Stimulated activated CD8-positive, alpha-beta memory T cell treated with anti-CD3 and anti-CD28 coated beads, Interleukin-12 subunit alpha, Interleukin-12 subunit beta, amount 100 ng/mL, for 24 hours (primary cell): ENCODE results near the gene MTREX.

Experiments
- DNase-seq: peaks from one replicate; pipeline ENCODE4 v3.0.0-alpha.2; 2020; ENCODE audit errors: extremely low read depth

The MTREX gene

GRCh38 chr5:55471468-55471867 is 163.7 kb downstream of the MTREX start:
- DNase-seq, result no peak

DNA sequence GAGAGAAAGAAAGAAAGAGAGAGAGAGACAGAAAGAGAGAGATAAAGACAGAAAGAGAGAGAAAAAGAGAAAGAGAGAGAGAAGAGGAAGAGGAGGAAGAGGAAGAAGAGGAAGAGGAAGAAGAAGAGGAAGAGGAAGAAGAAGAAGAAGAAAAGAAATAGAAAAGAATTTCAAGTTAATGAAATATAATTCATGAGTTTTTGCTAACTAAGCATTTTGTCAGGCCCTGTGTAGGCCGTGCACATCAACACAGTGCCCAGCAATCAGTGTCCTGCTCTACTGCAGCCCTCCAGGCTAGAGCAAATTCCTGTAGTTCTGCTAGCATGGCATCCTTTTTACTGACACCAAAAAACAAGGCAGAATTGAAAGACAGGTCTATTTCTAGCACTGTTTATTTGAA is 164.9 kb downstream of the MTREX start:
- DNase-seq, result no peak
